ENCODE data around the gene MRPL41. TPM values are rescaled to one million over a fixed set of nuclear protein-coding genes. Genes with fewer than 3 reads are reported as not detected.
"Not testable (repeated sequence)": the region's sequence is repeated elsewhere in the genome, so short reads cannot be mapped to it uniquely, and the experiment has no call there.

MRPL41 gene
- total RNA-seq, 1 experiment from 2014 or later: 43.0 TPM

GRCh38 chr9:137505421-137506140, 46.1 kb upstream of the MRPL41 start:
- POLR2A ChIA-PET: no interaction called here
- Mint-ChIP-seq H3K4me3 (ENCODE audit: unreplicated experiment) (no peak overlapping the region), H3K9me3 (ENCODE audit: unreplicated experiment) (peaks cover 8% of the 10 kb centered on the region), H3K27me3 (ENCODE audit: insufficient read depth, unreplicated experiment) (peaks cover 30% of the 10 kb centered on the region), H3K27ac (ENCODE audit: low read depth, unreplicated experiment) (no peak overlapping the region), H3K4me1 (ENCODE audit: insufficient read depth, unreplicated experiment) (no peaks in the 10 kb centered on the region), H3K36me3 (ENCODE audit: insufficient read depth, unreplicated experiment) (peaks cover 17% of the 10 kb centered on the region)
- TF ChIP-seq, protein P1, sequence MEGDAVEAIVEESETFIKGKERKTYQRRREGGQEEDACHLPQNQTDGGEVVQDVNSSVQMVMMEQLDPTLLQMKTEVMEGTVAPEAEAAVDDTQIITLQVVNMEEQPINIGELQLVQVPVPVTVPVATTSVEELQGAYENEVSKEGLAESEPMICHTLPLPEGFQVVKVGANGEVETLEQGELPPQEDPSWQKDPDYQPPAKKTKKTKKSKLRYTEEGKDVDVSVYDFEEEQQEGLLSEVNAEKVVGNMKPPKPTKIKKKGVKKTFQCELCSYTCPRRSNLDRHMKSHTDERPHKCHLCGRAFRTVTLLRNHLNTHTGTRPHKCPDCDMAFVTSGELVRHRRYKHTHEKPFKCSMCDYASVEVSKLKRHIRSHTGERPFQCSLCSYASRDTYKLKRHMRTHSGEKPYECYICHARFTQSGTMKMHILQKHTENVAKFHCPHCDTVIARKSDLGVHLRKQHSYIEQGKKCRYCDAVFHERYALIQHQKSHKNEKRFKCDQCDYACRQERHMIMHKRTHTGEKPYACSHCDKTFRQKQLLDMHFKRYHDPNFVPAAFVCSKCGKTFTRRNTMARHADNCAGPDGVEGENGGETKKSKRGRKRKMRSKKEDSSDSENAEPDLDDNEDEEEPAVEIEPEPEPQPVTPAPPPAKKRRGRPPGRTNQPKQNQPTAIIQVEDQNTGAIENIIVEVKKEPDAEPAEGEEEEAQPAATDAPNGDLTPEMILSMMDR (IDR thresholded peaks at IDR 0.05; ENCODE audit: unreplicated experiment): no peak
- DNase-seq (ENCODE audit: unreplicated experiment): no peak
- CTCF ChIA-PET: interaction anchor here (0.6 to 1.7 kb wide), 5 partner anchors 30 to 257 kb away, joined by 3 to 6 read pairs (median 3); no protein-coding TSS in a partner anchor
- intact Hi-C loops (cut with micrococcal nuclease): no loop called here
- BruUV-seq (replicated peaks): no TSS peak

GRCh38 chr9:137506274-137506673, 45.4 kb upstream of the MRPL41 start:
- H3K27me3 Mint-ChIP-seq (ENCODE audit: insufficient read depth, unreplicated experiment): peaks cover 29% of the 10 kb centered on the region
- H3K4me1 Mint-ChIP-seq (ENCODE audit: insufficient read depth, unreplicated experiment): no peaks in the 10 kb centered on the region
- H3K36me3 Mint-ChIP-seq (ENCODE audit: insufficient read depth, unreplicated experiment): peaks cover 17% of the 10 kb centered on the region
- H3K27ac Mint-ChIP-seq (ENCODE audit: low read depth, unreplicated experiment): no peak overlapping the region
- peaks cover 8% of the 10 kb centered on the region for H3K9me3 Mint-ChIP-seq (ENCODE audit: unreplicated experiment)
- no TSS peak for BruUV-seq (replicated peaks)
- intact Hi-C loops (cut with micrococcal nuclease): no loop called here
- TF ChIP-seq, protein P1 (IDR thresholded peaks at IDR 0.05; ENCODE audit: unreplicated experiment): no peak
- no peak overlapping the region for H3K4me3 Mint-ChIP-seq (ENCODE audit: unreplicated experiment)
- peak; percentile 25 for DNase-seq (ENCODE audit: unreplicated experiment)
- ChIA-PET CTCF (interaction anchor here (0.7 to 1.7 kb wide), 3 partner anchors 19 to 114 kb away, joined by 3 to 6 read pairs (median 5); no protein-coding TSS in a partner anchor), POLR2A (no interaction called here)

DNA sequence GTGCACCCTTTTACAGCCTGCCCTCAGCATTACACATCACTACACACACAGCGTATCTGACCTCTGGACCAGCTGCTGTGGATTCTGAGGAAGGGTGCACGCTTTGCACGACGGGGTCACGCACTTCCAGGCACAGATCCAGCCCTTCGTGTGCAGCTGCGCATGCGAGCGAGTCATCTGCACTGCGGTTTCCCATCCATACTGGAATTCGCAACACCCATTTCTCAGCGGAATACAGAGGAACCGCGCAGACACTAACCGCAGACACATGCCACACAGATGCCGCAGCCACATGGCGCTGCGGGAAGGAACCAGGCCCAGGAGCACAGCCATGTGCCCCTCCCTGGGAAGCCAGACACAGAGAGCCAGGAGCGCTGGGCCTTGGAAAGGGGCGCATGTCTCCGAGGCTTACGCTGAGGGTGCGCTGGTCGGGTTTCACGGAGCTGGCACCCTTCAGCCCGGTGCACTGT, 44.9 kb upstream of the MRPL41 start:
- no peaks in the 10 kb centered on the region for H3K4me1 Mint-ChIP-seq (ENCODE audit: insufficient read depth, unreplicated experiment)
- no peak for DNase-seq (ENCODE audit: unreplicated experiment)
- peaks cover 14% of the 10 kb centered on the region for H3K36me3 Mint-ChIP-seq (ENCODE audit: insufficient read depth, unreplicated experiment)
- peaks cover 8% of the 10 kb centered on the region for H3K9me3 Mint-ChIP-seq (ENCODE audit: unreplicated experiment)
- TF ChIP-seq, protein P1 (IDR thresholded peaks at IDR 0.05; ENCODE audit: unreplicated experiment): no peak
- CTCF ChIA-PET: interaction anchor here (0.7 to 1.2 kb wide), 3 partner anchors 18 to 177 kb away, joined by 3 to 5 read pairs (median 3); no protein-coding TSS in a partner anchor
- no peak overlapping the region for H3K27ac Mint-ChIP-seq (ENCODE audit: low read depth, unreplicated experiment)
- peaks cover 25% of the 10 kb centered on the region for H3K27me3 Mint-ChIP-seq (ENCODE audit: insufficient read depth, unreplicated experiment)
- BruUV-seq (replicated peaks): no TSS peak
- no peak overlapping the region for H3K4me3 Mint-ChIP-seq (ENCODE audit: unreplicated experiment)
- POLR2A ChIA-PET: no interaction called here
- intact Hi-C loops (cut with micrococcal nuclease): no loop called here

DNA sequence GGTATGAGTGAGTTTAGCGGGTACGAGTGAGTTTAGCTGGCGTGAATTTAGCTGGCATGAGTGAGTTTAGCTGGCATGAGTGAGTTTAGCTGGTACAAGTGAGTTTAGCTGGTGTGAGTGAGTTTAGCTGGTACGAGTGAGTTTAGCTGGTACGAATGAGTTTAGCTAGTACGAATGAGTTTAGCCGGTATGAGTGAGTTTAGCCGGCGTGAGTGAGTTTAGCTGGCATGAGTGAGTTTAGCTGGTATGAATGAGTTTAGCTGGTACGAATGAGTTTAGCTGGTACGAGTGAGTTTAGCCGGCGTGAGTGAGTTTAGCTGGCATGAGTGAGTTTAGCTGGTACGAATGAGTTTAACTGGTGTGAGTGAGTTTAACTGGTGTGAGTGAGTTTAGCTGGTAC, 42.5 kb upstream of the MRPL41 start:
- Mint-ChIP-seq H3K4me3 (ENCODE audit: unreplicated experiment) (no peak overlapping the region), H3K27ac (ENCODE audit: low read depth, unreplicated experiment) (no peak overlapping the region), H3K4me1 (ENCODE audit: insufficient read depth, unreplicated experiment) (no peaks in the 10 kb centered on the region), H3K36me3 (ENCODE audit: insufficient read depth, unreplicated experiment) (no peaks in the 10 kb centered on the region), H3K27me3 (ENCODE audit: insufficient read depth, unreplicated experiment) (no peaks in the 10 kb centered on the region), H3K9me3 (ENCODE audit: unreplicated experiment) (no peaks in the 10 kb centered on the region)
- ChIA-PET CTCF (interaction anchor here (0.5 to 1.2 kb wide), 5 partner anchors 26 to 843 kb away, joined by 3 to 4 read pairs (median 3); no protein-coding TSS in a partner anchor), POLR2A (interaction anchor here (0.6 kb wide), 1 partner anchor 91 kb away, joined by 3 read pairs; no protein-coding TSS in a partner anchor)
- intact Hi-C loops (cut with micrococcal nuclease): no loop called here
- DNase-seq (ENCODE audit: unreplicated experiment): no peak
- TF ChIP-seq, protein P1 (IDR thresholded peaks at IDR 0.05; ENCODE audit: unreplicated experiment): no peak
- BruUV-seq (replicated peaks): no TSS peak

DNA sequence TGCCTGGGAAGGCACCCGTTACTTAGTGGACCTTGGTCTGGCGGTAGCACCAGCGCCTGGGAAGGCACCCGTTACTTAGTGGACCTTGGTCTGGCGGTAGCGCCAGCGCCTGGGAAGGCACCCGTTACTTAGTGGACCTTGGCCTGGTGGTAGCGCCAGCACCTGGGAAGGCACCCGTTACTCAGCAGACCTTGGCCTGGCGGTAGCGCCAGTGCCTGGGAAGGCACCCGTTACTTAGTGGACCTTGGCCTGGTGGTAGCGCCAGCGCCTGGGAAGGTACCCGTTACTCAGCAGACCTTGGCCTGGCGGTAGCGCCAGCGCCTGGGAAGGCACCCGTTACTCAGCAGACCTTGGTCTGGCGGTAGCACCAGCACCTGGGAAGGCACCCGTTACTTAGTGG, 40.6 kb upstream of the MRPL41 start:
- H3K4me3 Mint-ChIP-seq (ENCODE audit: unreplicated experiment); H3K4me1 Mint-ChIP-seq (ENCODE audit: insufficient read depth, unreplicated experiment); H3K36me3 Mint-ChIP-seq (ENCODE audit: insufficient read depth, unreplicated experiment); H3K27me3 Mint-ChIP-seq (ENCODE audit: insufficient read depth, unreplicated experiment); H3K9me3 Mint-ChIP-seq (ENCODE audit: unreplicated experiment); POLR2A ChIA-PET; intact Hi-C loops (cut with micrococcal nuclease); H3K27ac Mint-ChIP-seq (ENCODE audit: low read depth, unreplicated experiment); DNase-seq (ENCODE audit: unreplicated experiment); BruUV-seq (replicated peaks): not testable (repeated sequence)
- CTCF ChIA-PET: interaction anchor here (0.6 kb wide), 1 partner anchor 1160 kb away, joined by 4 read pairs; no protein-coding TSS in a partner anchor

All from MCF 10A (cell line).